ENCODE data around the gene AKNA.

Gene AKNA

GRCh38 chr9:114396558-114397218 lies 8.9 kb upstream of the AKNA start:
- DNase-seq (ENCODE audit: low read depth, low spot score), result no peak

GRCh38 chr9:114395768-114396167 lies 8.0 kb upstream of the AKNA start:
- DNase-seq (ENCODE audit: low read depth, low spot score), result no peak

GRCh38 chr9:114395334-114395617 lies 7.5 kb upstream of the AKNA start:
- no peak for DNase-seq (ENCODE audit: low read depth, low spot score)

GRCh38 chr9:114394523-114395333 lies 6.9 kb upstream of the AKNA start:
- DNase-seq (ENCODE audit: low read depth, low spot score), result no peak

GRCh38 chr9:114392749-114393112 lies 4.9 kb upstream of the AKNA start:
- DNase-seq (ENCODE audit: low read depth, low spot score), result no peak

- DNase-seq (ENCODE audit: low read depth, low spot score), result no peak
Measured at GRCh38 chr9:114390952-114391351, 3.2 kb upstream of the AKNA start.

GRCh38 chr9:114389612-114390368 lies 2.0 kb upstream of the AKNA start:
- DNase-seq (ENCODE audit: low read depth, low spot score), result no peak

- DNase-seq (ENCODE audit: low read depth, low spot score), result no peak
Measured at GRCh38 chr9:114388764-114389375, 1.1 kb upstream of the AKNA start.

- DNase-seq (ENCODE audit: low read depth, low spot score), result no peak
Measured at GRCh38 chr9:114388357-114388682, 538 bp upstream of the AKNA start.

- DNase-seq (ENCODE audit: low read depth, low spot score), result no peak
Measured at GRCh38 chr9:114386886-114387679, 699 bp downstream of the AKNA start.

- DNase-seq (ENCODE audit: low read depth, low spot score), result no peak
Measured at GRCh38 chr9:114386361-114386885, 1.4 kb downstream of the AKNA start.

- no peak for DNase-seq (ENCODE audit: low read depth, low spot score)
Measured at GRCh38 chr9:114385397-114386181, 2.2 kb downstream of the AKNA start.

- DNase-seq (ENCODE audit: low read depth, low spot score), result no peak
Measured at GRCh38 chr9:114384836-114385396, 2.9 kb downstream of the AKNA start.

- DNase-seq (ENCODE audit: low read depth, low spot score), result no peak
Measured at GRCh38 chr9:114384341-114384740, 3.4 kb downstream of the AKNA start.

GRCh38 chr9:114383521-114384231 lies 4.1 kb downstream of the AKNA start:
- DNase-seq (ENCODE audit: low read depth, low spot score), result no peak

GRCh38 chr9:114382699-114383520 lies 4.9 kb downstream of the AKNA start:
- no peak for DNase-seq (ENCODE audit: low read depth, low spot score)

- no peak for DNase-seq (ENCODE audit: low read depth, low spot score)
Measured at GRCh38 chr9:114378883-114379282, 8.9 kb downstream of the AKNA start.

GRCh38 chr9:114378016-114378415 lies 9.8 kb downstream of the AKNA start:
- no peak for DNase-seq (ENCODE audit: low read depth, low spot score)
